Osteoblast (primary cell): Measurements from ENCODE around the gene MRPL22. TPM values are rescaled to one million over a fixed set of nuclear protein-coding genes. Genes with fewer than 3 reads are reported as not detected.
A peak's percentile ranks its signal among the peaks of the same experiment; 100 is the strongest.
"Not testable (repeated sequence)": the region's sequence is repeated elsewhere in the genome, so short reads cannot be mapped to it uniquely, and the experiment has no call there.

ENCODE experiments used
- DNase-seq: peaks from one replicate; pipeline ENCODE4 v3.0.0; 2011; ENCODE audit warnings: low spot score, mixed read lengths; ENCODE audit not compliant: insufficient read length; ENCODE audit errors: missing footprints
- H2AFZ ChIP-seq: 2 replicates; pipeline ENCODE4 v1.6.0; 2011; ENCODE audit warnings: mild to moderate bottlenecking, low read length
- H3K27ac ChIP-seq: 2 replicates; pipeline ENCODE4 v1.5.1; 2011; ENCODE audit warnings: mild to moderate bottlenecking, low read depth, low read length, moderate library complexity
- H3K27me3 ChIP-seq: 2 replicates; pipeline ENCODE4 v1.6.0; 2012; ENCODE audit warnings: mild to moderate bottlenecking, control low read depth, inconsistent platforms, low read length, moderate library complexity; ENCODE audit not compliant: insufficient read depth
- H3K36me3 ChIP-seq: 2 replicates; pipeline ENCODE4 v1.5.1; 2011; ENCODE audit warnings: mild to moderate bottlenecking, low read length, control low read depth, moderate library complexity; ENCODE audit not compliant: insufficient read depth
- H3K4me1 ChIP-seq: 2 replicates; pipeline ENCODE4 v1.5.1; 2011; ENCODE audit warnings: mild to moderate bottlenecking, low read length, control low read depth, moderate library complexity; ENCODE audit not compliant: insufficient read depth
- H3K4me2 ChIP-seq: 2 replicates; pipeline ENCODE4 v1.6.0; 2011; ENCODE audit warnings: mild to moderate bottlenecking, low read length; ENCODE audit not compliant: insufficient read depth
- H3K4me3 ChIP-seq: fragments of 200-600 bp; sonication (generic); 3 replicates; pipeline ENCODE4 v1.5.1; 2012; ENCODE audit warnings: mild to moderate bottlenecking, low read length, inconsistent platforms; ENCODE audit not compliant: insufficient read depth
- H3K79me2 ChIP-seq: 2 replicates; pipeline ENCODE4 v1.6.0; 2012; ENCODE audit warnings: mild to moderate bottlenecking, low read length, control low read depth, inconsistent platforms; ENCODE audit not compliant: insufficient read depth
- H3K9me3 ChIP-seq: 2 replicates; pipeline ENCODE4 v1.5.1; 2011; ENCODE audit warnings: low read depth, low read length, control low read depth
- H4K20me1 ChIP-seq: 2 replicates; pipeline ENCODE4 v1.6.0; 2012; ENCODE audit warnings: mild to moderate bottlenecking, low read length, control low read depth; ENCODE audit not compliant: insufficient read depth
- CTCF ChIP-seq: IDR thresholded peaks from 2 replicates; pipeline ENCODE4 v1.5.1; 2011; ENCODE audit warnings: mild to moderate bottlenecking, low read depth, low read length, moderate library complexity; ENCODE audit errors: extremely low read depth
- total RNA-seq: library from RNA; depleted of rRNA; stranded (reverse); fragments of >200 nt; gene quantifications from 2 replicates; pipeline ENCODE4 v1.2.3, GENCODE V29; 2012

MRPL22 gene
- total RNA-seq, 1 donor = 17.4 TPM

- H3K4me1 ChIP-seq = no peaks in the 10 kb centered on the region
- no peak for TF ChIP-seq CTCF
- peaks cover 4% of the 10 kb centered on the region for H3K27me3 ChIP-seq
- no peaks in the 10 kb centered on the region for H4K20me1 ChIP-seq
- no peaks in the 10 kb centered on the region for H3K9me3 ChIP-seq
- H3K4me3 ChIP-seq = no peak overlapping the region
- DNase-seq = no peak
- no peaks in the 10 kb centered on the region for H3K79me2 ChIP-seq
- H2AFZ ChIP-seq = no peak overlapping the region
- H3K36me3 ChIP-seq = no peaks in the 10 kb centered on the region
- no peak overlapping the region for H3K27ac ChIP-seq
- no peak overlapping the region for H3K4me2 ChIP-seq
Observed at GRCh38 chr5:154999865-155000264, 59.0 kb downstream of the MRPL22 start.

- TF ChIP-seq CTCF = no peak
- no peaks in the 10 kb centered on the region for H3K4me1 ChIP-seq
- H3K79me2 ChIP-seq = no peaks in the 10 kb centered on the region
- H3K9me3 ChIP-seq = no peaks in the 10 kb centered on the region
- no peaks in the 10 kb centered on the region for H4K20me1 ChIP-seq
- no peaks in the 10 kb centered on the region for H3K27me3 ChIP-seq
- no peak overlapping the region for H3K27ac ChIP-seq
- no peak overlapping the region for H3K4me3 ChIP-seq
- no peak overlapping the region for H2AFZ ChIP-seq
- DNase-seq = no peak
- no peak overlapping the region for H3K4me2 ChIP-seq
- H3K36me3 ChIP-seq = no peaks in the 10 kb centered on the region
Observed at GRCh38 chr5:155001523-155001922, 60.6 kb downstream of the MRPL22 start.

DNA sequence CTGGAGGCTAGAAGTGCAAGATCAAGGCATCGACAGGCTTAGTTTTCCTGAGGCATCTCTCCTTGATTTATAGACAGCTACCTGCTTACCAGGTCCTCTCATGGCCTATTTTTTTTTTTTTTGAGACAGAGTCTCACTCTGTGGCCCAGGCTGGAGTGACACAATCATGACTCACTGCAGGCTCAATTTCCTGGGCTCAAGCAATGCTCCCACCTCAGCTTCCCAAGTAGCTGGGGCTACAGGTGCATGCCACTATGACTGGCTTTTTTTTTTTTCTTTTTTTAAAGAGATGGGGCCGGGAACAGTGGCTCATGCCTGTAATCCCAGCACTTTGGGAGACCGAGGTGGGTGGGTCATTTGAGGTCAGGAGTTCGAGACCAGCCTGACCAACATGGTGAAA, 61.8 kb downstream of the MRPL22 start:
- not testable (repeated sequence) for H3K4me3 ChIP-seq, H3K4me2 ChIP-seq, H4K20me1 ChIP-seq, H3K27me3 ChIP-seq, DNase-seq, H3K79me2 ChIP-seq, H3K9me3 ChIP-seq, H2AFZ ChIP-seq, H3K4me1 ChIP-seq, H3K36me3 ChIP-seq, H3K27ac ChIP-seq

DNA sequence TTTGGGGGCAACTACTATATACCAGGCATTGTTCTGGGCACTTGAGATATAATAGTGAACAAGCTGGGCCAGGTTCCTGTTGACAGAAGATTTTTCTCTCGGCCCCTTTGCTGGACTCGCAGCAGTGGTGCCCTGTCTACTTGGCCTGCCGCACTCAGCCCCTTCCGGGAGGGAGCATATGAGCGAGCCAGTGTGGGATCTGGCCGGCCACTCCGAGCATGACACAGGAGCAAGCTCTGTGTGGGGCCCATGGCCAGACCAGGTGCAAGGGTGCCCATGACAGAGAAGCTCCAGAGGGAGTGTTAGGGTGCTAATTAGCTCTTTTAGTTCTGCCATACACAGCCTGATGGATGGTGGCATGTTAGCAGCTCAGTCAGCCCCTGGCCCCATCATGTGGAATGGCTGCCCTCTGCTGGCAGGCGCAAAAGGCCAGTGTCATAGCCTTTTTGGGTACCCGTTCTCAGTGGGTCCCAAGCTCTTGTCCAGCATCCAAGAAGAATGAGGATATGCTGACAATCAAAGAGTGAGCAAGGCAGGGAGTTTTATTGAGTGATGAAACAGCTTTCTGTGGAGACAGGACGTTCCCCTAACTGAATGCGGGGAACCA, 63.4 kb downstream of the MRPL22 start:
- H3K79me2 ChIP-seq = no peaks in the 10 kb centered on the region
- H3K36me3 ChIP-seq = no peaks in the 10 kb centered on the region
- no peak overlapping the region for H2AFZ ChIP-seq
- H4K20me1 ChIP-seq = no peaks in the 10 kb centered on the region
- TF ChIP-seq CTCF = peak; percentile 50
- no peak overlapping the region for H3K4me2 ChIP-seq
- no peak overlapping the region for H3K4me3 ChIP-seq
- H3K4me1 ChIP-seq = no peaks in the 10 kb centered on the region
- H3K27me3 ChIP-seq = no peaks in the 10 kb centered on the region
- DNase-seq = no peak
- H3K27ac ChIP-seq = no peak overlapping the region
- H3K9me3 ChIP-seq = no peaks in the 10 kb centered on the region

- not testable (repeated sequence) for H3K27me3 ChIP-seq, H3K4me3 ChIP-seq, H4K20me1 ChIP-seq, H3K4me2 ChIP-seq, H3K4me1 ChIP-seq, DNase-seq, H3K36me3 ChIP-seq, H2AFZ ChIP-seq, H3K79me2 ChIP-seq, H3K9me3 ChIP-seq, H3K27ac ChIP-seq
Observed at GRCh38 chr5:155006265-155006664, 65.4 kb downstream of the MRPL22 start.
